GM23338 (cell line): ENCODE measurements around the gene PPM1L. TPM values are rescaled to one million over a fixed set of nuclear protein-coding genes. Genes with fewer than 3 reads are reported as not detected.

ENCODE experiments used
- ATAC-seq: fragments of 200-7000 bp; cut with Tn5 transposase; 3 replicates; pipeline ENCODE4 v1.9.1; 2020
- DNase-seq: peaks from one replicate; pipeline ENCODE4 v3.0.0-alpha.2; 2015; ENCODE audit warnings: low spot score
- H2AFZ ChIP-seq: fragments of 200-600 bp; sonication (generic); 2 replicates; pipeline ENCODE4 v1.8.0; 2016; ENCODE audit warnings: antibody characterized with exemption, mild to moderate bottlenecking, moderate library complexity
- H3F3A ChIP-seq: fragments of 200-600 bp; sonication (generic); replicated peaks from 2 replicates; pipeline ENCODE4 v1.8.0; 2017; ENCODE audit warnings: antibody characterized with exemption, mixed run types, low read depth
- H3K27ac ChIP-seq: fragments of 200-600 bp; sonication (generic); 2 replicates; pipeline ENCODE4 v1.6.1; 2016; ENCODE audit warnings: low read depth
- H3K27me3 ChIP-seq: fragments of 200-600 bp; sonication (generic); 2 replicates; pipeline ENCODE4 v1.8.0; 2016; ENCODE audit warnings: mild to moderate bottlenecking, mixed run types, moderate library complexity; ENCODE audit not compliant: insufficient read depth
- H3K36me3 ChIP-seq: fragments of 200-600 bp; sonication (generic); 2 replicates; pipeline ENCODE4 v1.8.0; 2016; ENCODE audit warnings: mild to moderate bottlenecking; ENCODE audit not compliant: insufficient read depth
- H3K4me1 ChIP-seq: fragments of 200-600 bp; sonication (generic); 2 replicates; pipeline ENCODE4 v1.8.0; 2016; ENCODE audit warnings: mild to moderate bottlenecking, moderate library complexity; ENCODE audit not compliant: insufficient read depth
- H3K4me2 ChIP-seq: fragments of 200-600 bp; sonication (generic); 2 replicates; pipeline ENCODE4 v1.7.1; 2017; ENCODE audit warnings: mixed run types
- H3K4me3 ChIP-seq: fragments of 200-600 bp; sonication (generic); 2 replicates; pipeline ENCODE4 v1.6.1; 2016; ENCODE audit warnings: mixed run types
- H3K79me2 ChIP-seq: fragments of 200-600 bp; sonication (generic); replicated peaks from 2 replicates; pipeline ENCODE4 v1.8.0; 2017; ENCODE audit warnings: mild to moderate bottlenecking; ENCODE audit not compliant: insufficient read depth
- H3K9me2 ChIP-seq: fragments of 200-600 bp; sonication (generic); 2 replicates; pipeline ENCODE4 v1.8.0; 2017; ENCODE audit not compliant: insufficient read depth
- H4K20me1 ChIP-seq: fragments of 200-600 bp; sonication (generic); replicated peaks from 2 replicates; pipeline ENCODE4 v1.8.0; 2017; ENCODE audit warnings: mild to moderate bottlenecking; ENCODE audit not compliant: insufficient read depth
- H3K27ac Mint-ChIP-seq: 2 replicates; pipeline ENCODE4 v1.8.0; 2020; ENCODE audit warnings: inconsistent platforms, mild to moderate bottlenecking, moderate library complexity, mixed read lengths
- H3K27me3 Mint-ChIP-seq: 3 replicates; pipeline ENCODE4 v1.8.0; 2022; ENCODE audit warnings: low read depth, mild to moderate bottlenecking, moderate library complexity, mixed read lengths, inconsistent platforms; ENCODE audit not compliant: insufficient read depth, poor library complexity
- H3K36me3 Mint-ChIP-seq: 3 replicates; pipeline ENCODE4 v1.8.0; 2021; ENCODE audit warnings: low read depth, mild to moderate bottlenecking, inconsistent platforms, moderate library complexity, mixed read lengths
- H3K4me1 Mint-ChIP-seq: 3 replicates; pipeline ENCODE4 v1.8.0; 2020; ENCODE audit warnings: mild to moderate bottlenecking, inconsistent platforms, mixed read lengths
- H3K4me3 Mint-ChIP-seq: 3 replicates; pipeline ENCODE4 v1.8.0; 2021; ENCODE audit warnings: moderate library complexity, mild to moderate bottlenecking, inconsistent platforms, mixed read lengths
- H3K9me3 Mint-ChIP-seq: 3 replicates; pipeline ENCODE4 v1.8.0; 2020; ENCODE audit warnings: moderate library complexity, mild to moderate bottlenecking, inconsistent platforms, mixed read lengths
- CREB1 ChIP-seq: fragments of 250-450 bp; sonication (Bioruptor Pico); IDR thresholded peaks from 2 replicates; pipeline ENCODE4 v1.5.0; 2020; ENCODE audit warnings: low read depth, mild to moderate bottlenecking, moderate library complexity
- CTCF ChIP-seq, 2 experiments: fragments of 200-600 bp in 1 of 2; sonication (generic) in 1 of 2; conservative IDR thresholded peaks; 2 replicates each; pipeline versions ENCODE4 v1.5.1 to v1.6.1; 2016 to 2017; ENCODE audit warnings: antibody characterized with exemption in 2 of 2, low read depth in 2 of 2, mild to moderate bottlenecking in 2 of 2, moderate library complexity in 1 of 2
- ETS1 ChIP-seq: IDR thresholded peaks from 2 replicates; pipeline ENCODE4 v1.6.1; 2016; ENCODE audit warnings: antibody characterized with exemption
- EZH2 ChIP-seq: fragments of 200-600 bp; sonication (generic); IDR thresholded peaks from one replicate; pipeline ENCODE4 v1.8.0; 2017; ENCODE audit warnings: antibody characterized with exemption, mild to moderate bottlenecking, low read depth; ENCODE audit not compliant: unreplicated experiment
- EZH2phosphoT487 ChIP-seq: fragments of 200-600 bp; sonication (generic); IDR thresholded peaks from one replicate; pipeline ENCODE4 v1.8.1; 2018; ENCODE audit warnings: antibody characterized with exemption; ENCODE audit not compliant: unreplicated experiment
- JUNB ChIP-seq: IDR thresholded peaks from one replicate; pipeline ENCODE4 v1.6.1; 2016; ENCODE audit warnings: antibody characterized with exemption; ENCODE audit not compliant: unreplicated experiment
- NANOG ChIP-seq: IDR thresholded peaks from 2 replicates; pipeline ENCODE4 v1.6.1; 2016; ENCODE audit warnings: antibody characterized with exemption, borderline replicate concordance
- POLR2AphosphoS5 ChIP-seq: IDR thresholded peaks from 2 replicates; pipeline ENCODE4 v1.6.1; 2016; ENCODE audit warnings: antibody characterized with exemption, low read depth
- STAT1 ChIP-seq: IDR thresholded peaks from one replicate; pipeline ENCODE4 v1.6.1; 2016; ENCODE audit warnings: antibody characterized with exemption; ENCODE audit not compliant: unreplicated experiment
- ZNF114 ChIP-seq: fragments of 250-450 bp; sonication (Bioruptor Pico); IDR thresholded peaks from 2 replicates; pipeline ENCODE4 v1.5.0; 2020; ENCODE audit warnings: mild to moderate bottlenecking, moderate library complexity
- ZNF331 ChIP-seq: fragments of 250-450 bp; sonication (Bioruptor Pico); IDR thresholded peaks from 2 replicates; pipeline ENCODE4 v1.5.0; 2020; ENCODE audit warnings: low read depth, mild to moderate bottlenecking, moderate library complexity
- polyA plus RNA-seq: library from polyadenylated mRNA; unstranded; fragments of >200 nt; fragmentation: Nextera tagmentation; extraction: Ambion mirVana; gene quantifications from 2 replicates; pipeline ENCODE4 v1.2.1, GENCODE V29; 2016
- total RNA-seq: library from RNA; depleted of rRNA; stranded (reverse); fragments of >200 nt; shearing (Covaris generic); gene quantifications from 2 replicates; pipeline ENCODE4 v1.2.3, GENCODE V29; 2014
- TF ChIP-seq, protein P1 (sequence below): IDR thresholded peaks from one replicate; pipeline ENCODE4 v1.6.1; 2018; ENCODE audit warnings: antibody characterized with exemption; ENCODE audit not compliant: unreplicated experiment

PPM1L gene
- total and polyA plus RNA-seq, 2 experiments from 2014 or later: 3.9 to 26.4 TPM

DNA sequence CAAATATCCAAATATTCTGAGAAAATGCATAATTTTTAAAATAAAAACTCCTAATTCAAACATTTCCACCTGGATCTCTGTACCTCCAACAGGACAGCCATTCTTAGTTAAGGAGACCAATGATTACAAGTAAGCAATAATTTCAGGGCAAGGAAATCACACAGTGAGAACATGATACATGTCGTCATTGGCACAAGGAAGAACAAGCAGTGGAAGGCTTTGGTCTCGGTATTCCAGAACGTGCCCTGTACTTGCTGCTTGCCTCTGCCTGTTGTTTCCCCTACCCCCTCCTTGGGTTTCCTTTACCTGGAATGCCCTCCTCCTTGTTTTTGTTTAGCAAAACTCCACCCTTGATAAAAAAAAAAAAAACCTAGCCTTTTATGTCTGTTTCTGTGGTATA lies 72.8 kb downstream of the PPM1L start:
- Mint-ChIP-seq H3K27me3 (peaks cover 1% of the 10 kb centered on the region), H3K4me1 (peaks cover 24% of the 10 kb centered on the region), H3K9me3 (no peaks in the 10 kb centered on the region; the same call in 2 of the 3 replicates), H3K36me3 (peaks cover 3% of the 10 kb centered on the region; the same call in 1 of the 3 replicates), H3K27ac (no peak overlapping the region), H3K4me3 (no peak overlapping the region)
- H2AFZ ChIP-seq: no peak overlapping the region
- no peak for DNase-seq
- no peak overlapping the region for H3K4me2 ChIP-seq
- H3K27me3 ChIP-seq: no peaks in the 10 kb centered on the region
- H3K27ac ChIP-seq: no peak overlapping the region
- ATAC-seq: peak; percentile 25; the same call in 1 of the 3 replicates
- peaks cover 8% of the 10 kb centered on the region; the same call in 1 of the 2 replicates for H3K79me2 ChIP-seq
- H4K20me1 ChIP-seq: no peaks in the 10 kb centered on the region
- no peak overlapping the region for H3K4me3 ChIP-seq
- no peaks in the 10 kb centered on the region for H3K9me2 ChIP-seq
- H3F3A ChIP-seq: no peaks in the 10 kb centered on the region
- H3K36me3 ChIP-seq: no peaks in the 10 kb centered on the region
- no peak for TF ChIP-seq CTCF (conservative IDR thresholded peaks at IDR 0.05; ENCODE audit: low read depth in 2 of 2)
- no peak for TF ChIP-seq EZH2phosphoT487
- no peaks in the 10 kb centered on the region for H3K4me1 ChIP-seq

GRCh38 chr3:160829486-160830009 lies 73.5 kb downstream of the PPM1L start:
- Histone ChIP-seq H3K4me2 (no peak overlapping the region), H3K79me2 (peaks cover 8% of the 10 kb centered on the region), H3K4me3 (no peak overlapping the region), H3F3A (no peaks in the 10 kb centered on the region), H2AFZ (no peak overlapping the region), H3K9me2 (no peaks in the 10 kb centered on the region), H3K4me1 (no peaks in the 10 kb centered on the region), H3K36me3 (no peaks in the 10 kb centered on the region), H3K27ac (no peak overlapping the region), H4K20me1 (no peaks in the 10 kb centered on the region), H3K27me3 (no peaks in the 10 kb centered on the region)
- peaks cover 5% of the 10 kb centered on the region; the same call in 2 of the 3 replicates for H3K9me3 Mint-ChIP-seq
- DNase-seq: no peak
- ATAC-seq: no peak
- H3K27ac Mint-ChIP-seq: peak overlapping the region; percentile 30; the same call in 1 of the 2 replicates
- peaks cover 3% of the 10 kb centered on the region; the same call in 2 of the 3 replicates for H3K36me3 Mint-ChIP-seq
- H3K4me1 Mint-ChIP-seq: peaks cover 24% of the 10 kb centered on the region
- peaks cover 1% of the 10 kb centered on the region for H3K27me3 Mint-ChIP-seq
- no peak overlapping the region for H3K4me3 Mint-ChIP-seq
- TF ChIP-seq EZH2 (no peak), NANOG (no peak), CTCF (conservative IDR thresholded peaks at IDR 0.05; ENCODE audit: low read depth in 2 of 2) (no peak), POLR2AphosphoS5 (no peak), ZNF114 (CRISPR knock-in tag) (no peak), CREB1 (CRISPR knock-in tag) (no peak), EZH2phosphoT487 (no peak), ZNF331 (CRISPR knock-in tag) (no peak), STAT1 (no peak), JUNB (no peak), ETS1 (no peak)
- TF ChIP-seq, protein P1, sequence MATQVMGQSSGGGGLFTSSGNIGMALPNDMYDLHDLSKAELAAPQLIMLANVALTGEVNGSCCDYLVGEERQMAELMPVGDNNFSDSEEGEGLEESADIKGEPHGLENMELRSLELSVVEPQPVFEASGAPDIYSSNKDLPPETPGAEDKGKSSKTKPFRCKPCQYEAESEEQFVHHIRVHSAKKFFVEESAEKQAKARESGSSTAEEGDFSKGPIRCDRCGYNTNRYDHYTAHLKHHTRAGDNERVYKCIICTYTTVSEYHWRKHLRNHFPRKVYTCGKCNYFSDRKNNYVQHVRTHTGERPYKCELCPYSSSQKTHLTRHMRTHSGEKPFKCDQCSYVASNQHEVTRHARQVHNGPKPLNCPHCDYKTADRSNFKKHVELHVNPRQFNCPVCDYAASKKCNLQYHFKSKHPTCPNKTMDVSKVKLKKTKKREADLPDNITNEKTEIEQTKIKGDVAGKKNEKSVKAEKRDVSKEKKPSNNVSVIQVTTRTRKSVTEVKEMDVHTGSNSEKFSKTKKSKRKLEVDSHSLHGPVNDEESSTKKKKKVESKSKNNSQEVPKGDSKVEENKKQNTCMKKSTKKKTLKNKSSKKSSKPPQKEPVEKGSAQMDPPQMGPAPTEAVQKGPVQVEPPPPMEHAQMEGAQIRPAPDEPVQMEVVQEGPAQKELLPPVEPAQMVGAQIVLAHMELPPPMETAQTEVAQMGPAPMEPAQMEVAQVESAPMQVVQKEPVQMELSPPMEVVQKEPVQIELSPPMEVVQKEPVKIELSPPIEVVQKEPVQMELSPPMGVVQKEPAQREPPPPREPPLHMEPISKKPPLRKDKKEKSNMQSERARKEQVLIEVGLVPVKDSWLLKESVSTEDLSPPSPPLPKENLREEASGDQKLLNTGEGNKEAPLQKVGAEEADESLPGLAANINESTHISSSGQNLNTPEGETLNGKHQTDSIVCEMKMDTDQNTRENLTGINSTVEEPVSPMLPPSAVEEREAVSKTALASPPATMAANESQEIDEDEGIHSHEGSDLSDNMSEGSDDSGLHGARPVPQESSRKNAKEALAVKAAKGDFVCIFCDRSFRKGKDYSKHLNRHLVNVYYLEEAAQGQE: no peak
